Measurements from ENCODE around the gene C19orf12.
"Not testable (repeated sequence)": the region's sequence is repeated elsewhere in the genome, so short reads cannot be mapped to it uniquely, and the experiment has no call there.

GRCh38 chr19:29709440-29709798, 5.6 kb downstream of the C19orf12 start:
- not testable (repeated sequence) for TF ChIP-seq CTCF (conservative IDR thresholded peaks at IDR 0.05 in 1 of 2, IDR thresholded peaks at IDR 0.05 in 1 of 2; ENCODE audit: low read depth in 1 of 2, low read length in 2 of 2); EZH2 (IDR thresholded peaks at IDR 0.05; ENCODE audit: low read length, missing control alignments)
